Astrocyte (in vitro differentiated cells and primary cell): ENCODE measurements around the gene SRRM4.
"Not testable (repeated sequence)": the region's sequence is repeated elsewhere in the genome, so short reads cannot be mapped to it uniquely, and the experiment has no call there.

Experiments used
- EZH2 ChIP-seq: IDR thresholded peaks from 2 replicates; pipeline ENCODE4 v1.6.1; 2012; ENCODE audit warnings: mild to moderate bottlenecking, low read length, inconsistent platforms; ENCODE audit not compliant: insufficient read depth
- TF ChIP-seq, protein P1 (sequence below): IDR thresholded peaks from 2 replicates; pipeline ENCODE4 v1.5.1; 2011; ENCODE audit warnings: low read depth, mild to moderate bottlenecking, inconsistent platforms, low read length, moderate library complexity; ENCODE audit not compliant: insufficient read depth

DNA sequence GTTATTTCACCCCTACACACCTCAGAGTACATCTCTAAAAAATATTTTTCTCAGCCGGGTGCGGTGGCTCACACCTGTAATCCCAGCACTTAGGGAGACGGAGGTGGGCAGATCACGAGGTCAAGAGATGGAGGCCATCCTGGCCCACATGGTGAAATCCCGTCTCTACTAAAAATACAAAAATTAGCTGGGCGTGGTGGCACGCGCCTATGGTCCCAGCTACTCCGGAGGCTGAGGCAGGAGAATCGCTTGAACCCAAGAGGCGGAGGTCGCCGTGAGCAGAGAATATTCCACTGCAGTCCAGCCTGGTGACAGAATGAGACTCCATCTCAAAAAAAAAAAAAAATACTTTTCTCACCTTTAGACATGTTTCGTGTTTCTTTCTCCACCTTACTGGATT, 52.0 kb downstream of the SRRM4 start:
- TF ChIP-seq, protein P1, sequence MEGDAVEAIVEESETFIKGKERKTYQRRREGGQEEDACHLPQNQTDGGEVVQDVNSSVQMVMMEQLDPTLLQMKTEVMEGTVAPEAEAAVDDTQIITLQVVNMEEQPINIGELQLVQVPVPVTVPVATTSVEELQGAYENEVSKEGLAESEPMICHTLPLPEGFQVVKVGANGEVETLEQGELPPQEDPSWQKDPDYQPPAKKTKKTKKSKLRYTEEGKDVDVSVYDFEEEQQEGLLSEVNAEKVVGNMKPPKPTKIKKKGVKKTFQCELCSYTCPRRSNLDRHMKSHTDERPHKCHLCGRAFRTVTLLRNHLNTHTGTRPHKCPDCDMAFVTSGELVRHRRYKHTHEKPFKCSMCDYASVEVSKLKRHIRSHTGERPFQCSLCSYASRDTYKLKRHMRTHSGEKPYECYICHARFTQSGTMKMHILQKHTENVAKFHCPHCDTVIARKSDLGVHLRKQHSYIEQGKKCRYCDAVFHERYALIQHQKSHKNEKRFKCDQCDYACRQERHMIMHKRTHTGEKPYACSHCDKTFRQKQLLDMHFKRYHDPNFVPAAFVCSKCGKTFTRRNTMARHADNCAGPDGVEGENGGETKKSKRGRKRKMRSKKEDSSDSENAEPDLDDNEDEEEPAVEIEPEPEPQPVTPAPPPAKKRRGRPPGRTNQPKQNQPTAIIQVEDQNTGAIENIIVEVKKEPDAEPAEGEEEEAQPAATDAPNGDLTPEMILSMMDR = not testable (repeated sequence)
- TF ChIP-seq EZH2 = not testable (repeated sequence)
